ENCODE results near the gene OVCH1. TPM values are rescaled to one million over a fixed set of nuclear protein-coding genes. Genes with fewer than 3 reads are reported as not detected.

OVCH1 gene
- total and polyA plus RNA-seq, 12 donors, result 0.11 to 1.00 (median 0.23) TPM; not detected in 2

- H3K9me3 ChIP-seq (replicated peaks in 1 of 3), result no peaks in the 10 kb centered on the region
- H3K36me3 ChIP-seq (replicated peaks in 1 of 2), result no peaks in the 10 kb centered on the region
- no peaks in the 10 kb centered on the region for H3K27me3 ChIP-seq
- H3K4me3 ChIP-seq, result no peak overlapping the region
- peaks cover 5 to 13% of the 10 kb centered on the region in 2 donors for H3K4me1 ChIP-seq (replicated peaks in 1 of 2)
- intact Hi-C loops (cut with DNase I), result no loop called here
- DNase-seq, result peak; percentile 25 to 67 (median 52)
- TF ChIP-seq POLR2A (IDR thresholded peaks at IDR 0.05) (no peak), CTCF (IDR thresholded peaks at IDR 0.05) (no peak)
- peak overlapping the region in 1 of 5 donors; percentile 3 for H3K27ac ChIP-seq
- WGBS, 4 donors, result 28 to 48% (median 33%) methylated on average over 4 of the region's 4 CpGs
Measured at GRCh38 chr12:29528161-29528560, 30.7 kb upstream of the OVCH1 start.

- no peaks in the 10 kb centered on the region for H3K4me1 ChIP-seq (replicated peaks in 1 of 2)
- TF ChIP-seq POLR2A (IDR thresholded peaks at IDR 0.05), result no peak
- TF ChIP-seq CTCF (IDR thresholded peaks at IDR 0.05), result no peak
- no peak for DNase-seq
- H3K36me3 ChIP-seq (replicated peaks in 1 of 2), result peaks cover 0 to 6% of the 10 kb centered on the region in 2 donors
- intact Hi-C loops (cut with DNase I), result no loop called here
- H3K9me3 ChIP-seq (replicated peaks in 1 of 3), result no peaks in the 10 kb centered on the region
- H3K4me3 ChIP-seq, result no peak overlapping the region
- 83 to 96% (median 87%) methylated on average over 2 of the region's 2 CpGs for WGBS, 4 donors
- H3K27me3 ChIP-seq, result no peaks in the 10 kb centered on the region
- H3K27ac ChIP-seq, result no peak overlapping the region
Measured at GRCh38 chr12:29521951-29522350, 24.5 kb upstream of the OVCH1 start.

GRCh38 chr12:29519585-29520182, 22.2 kb upstream of the OVCH1 start:
- peak in 4 of 7 donors; percentile 15 to 44 (median 31) for DNase-seq
- H3K4me3 ChIP-seq, result no peak overlapping the region
- H3K27ac ChIP-seq, result no peak overlapping the region
- intact Hi-C loops (cut with DNase I), result no loop called here
- peaks cover 0 to 6% of the 10 kb centered on the region in 2 donors for H3K36me3 ChIP-seq (replicated peaks in 1 of 2)
- peaks cover 0 to 5% of the 10 kb centered on the region in 2 donors for H3K4me1 ChIP-seq (replicated peaks in 1 of 2)
- TF ChIP-seq POLR2A (IDR thresholded peaks at IDR 0.05), result no peak
- peak; percentile 43 to 65 (median 57) for TF ChIP-seq CTCF (IDR thresholded peaks at IDR 0.05)
- H3K9me3 ChIP-seq (replicated peaks in 1 of 3), result no peaks in the 10 kb centered on the region
- H3K27me3 ChIP-seq, result no peaks in the 10 kb centered on the region

GRCh38 chr12:29518407-29518806, 20.9 kb upstream of the OVCH1 start:
- intact Hi-C loops (cut with DNase I), result no loop called here
- Histone ChIP-seq H3K27ac (no peak overlapping the region), H3K27me3 (no peaks in the 10 kb centered on the region), H3K4me1 (replicated peaks in 1 of 2) (peaks cover 0 to 5% of the 10 kb centered on the region in 2 donors), H3K4me3 (no peak overlapping the region), H3K36me3 (replicated peaks in 1 of 2) (peaks cover 0 to 6% of the 10 kb centered on the region in 2 donors), H3K9me3 (replicated peaks in 1 of 3) (no peaks in the 10 kb centered on the region)
- DNase-seq, result no peak
- WGBS, 4 donors, result 78 to 100% (median 88%) methylated on average over 2 of the region's 2 CpGs
- TF ChIP-seq POLR2A (IDR thresholded peaks at IDR 0.05) (no peak), CTCF (IDR thresholded peaks at IDR 0.05) (no peak)

Data from adrenal gland (tissue), 12 donors.